Measurements from ENCODE around the gene MSANTD1. TPM values are rescaled to one million over a fixed set of nuclear protein-coding genes. Genes with fewer than 3 reads are reported as not detected.

The MSANTD1 gene
- total and polyA plus RNA-seq, 8 donors: 0.31 to 5.8 (median 2.6) TPM; not detected in 2

GRCh38 chr4:3287271-3287971 lies 38.5 kb downstream of the MSANTD1 start:
- peak in 1 of 2 donors; percentile 20 for DNase-seq
- intact Hi-C loops (cut with DNase I; ENCODE audit: low total_unique reads): no loop called here
- Histone ChIP-seq H3K4me3 (no peak overlapping the region), H3K36me3 (no peaks in the 10 kb centered on the region), H3K9me3 (no peaks in the 10 kb centered on the region), H3K27ac (no peak overlapping the region), H3K27me3 (peaks cover 0 to 43% (median 23%) of the 10 kb centered on the region in 3 donors), H3K4me1 (peaks cover 11 to 18% (median 15%) of the 10 kb centered on the region in 4 donors)
- TF ChIP-seq POLR2AphosphoS5 (IDR thresholded peaks at IDR 0.05) (no peak), CTCF (IDR thresholded peaks at IDR 0.05) (no peak), POLR2A (IDR thresholded peaks at IDR 0.05) (no peak), EP300 (IDR thresholded peaks at IDR 0.05) (no peak)
- WGBS, 5 donors: 54 to 70% (median 58%) methylated on average over 14 of the region's 14 CpGs

GRCh38 chr4:3287972-3288570 lies 39.1 kb downstream of the MSANTD1 start:
- Histone ChIP-seq H3K9me3 (no peaks in the 10 kb centered on the region), H3K4me3 (no peak overlapping the region), H3K4me1 (peaks cover 11 to 18% (median 16%) of the 10 kb centered on the region in 4 donors), H3K27ac (no peak overlapping the region), H3K27me3 (peaks cover 0 to 43% (median 23%) of the 10 kb centered on the region in 3 donors), H3K36me3 (no peaks in the 10 kb centered on the region)
- DNase-seq: peak in 1 of 2 donors; percentile 19
- intact Hi-C loops (cut with DNase I; ENCODE audit: low total_unique reads): no loop called here
- 78 to 89% (median 81%) methylated on average over 10 to 24 of the region's 24 CpGs for WGBS, 5 donors
- TF ChIP-seq CTCF (IDR thresholded peaks at IDR 0.05) (no peak), EP300 (IDR thresholded peaks at IDR 0.05) (no peak), POLR2A (IDR thresholded peaks at IDR 0.05) (no peak)

- no peak overlapping the region for H3K27ac ChIP-seq
- H3K4me3 ChIP-seq: no peak overlapping the region
- H3K27me3 ChIP-seq: peaks cover 0 to 39% (median 23%) of the 10 kb centered on the region in 3 donors
- H3K36me3 ChIP-seq: no peaks in the 10 kb centered on the region
- WGBS, 5 donors: 75 to 83% (median 80%) methylated on average over 8 to 11 of the region's 11 CpGs
- intact Hi-C loops (cut with DNase I; ENCODE audit: low total_unique reads): no loop called here
- H3K9me3 ChIP-seq: no peaks in the 10 kb centered on the region
- TF ChIP-seq POLR2A (IDR thresholded peaks at IDR 0.05) (no peak), EP300 (IDR thresholded peaks at IDR 0.05) (no peak), CTCF (IDR thresholded peaks at IDR 0.05) (no peak), POLR2AphosphoS5 (IDR thresholded peaks at IDR 0.05) (no peak)
- DNase-seq: peak in 1 of 2 donors; percentile 23
- H3K4me1 ChIP-seq: peaks cover 11 to 21% (median 19%) of the 10 kb centered on the region in 4 donors
Measured at GRCh38 chr4:3288571-3289094, 39.7 kb downstream of the MSANTD1 start.

- peaks cover 0 to 22% (median 15%) of the 10 kb centered on the region in 3 donors for H3K27me3 ChIP-seq
- H3K27ac ChIP-seq: no peak overlapping the region
- no peak overlapping the region for H3K4me3 ChIP-seq
- intact Hi-C loops (cut with DNase I; ENCODE audit: low total_unique reads): no loop called here
- H3K9me3 ChIP-seq: no peaks in the 10 kb centered on the region
- DNase-seq: peak in 1 of 2 donors; percentile 17
- peaks cover 11 to 32% (median 31%) of the 10 kb centered on the region in 4 donors for H3K4me1 ChIP-seq
- WGBS, 5 donors: 79 to 94% (median 88%) methylated on average over 11 of the region's 11 CpGs
- no peak for TF ChIP-seq EP300 (IDR thresholded peaks at IDR 0.05)
- TF ChIP-seq POLR2AphosphoS5 (IDR thresholded peaks at IDR 0.05): no peak
- TF ChIP-seq CTCF (IDR thresholded peaks at IDR 0.05): no peak
- TF ChIP-seq POLR2A (IDR thresholded peaks at IDR 0.05): no peak
- H3K36me3 ChIP-seq: no peaks in the 10 kb centered on the region
Measured at GRCh38 chr4:3290476-3290875, 41.5 kb downstream of the MSANTD1 start.
